HepG2 (cell line): ENCODE data around the gene TCN2. TPM values are rescaled to one million over a fixed set of nuclear protein-coding genes. Genes with fewer than 3 reads are reported as not detected.

Source experiments
- FOXC1 ChIP-seq: sonication (generic); formaldehyde crosslinking; IDR thresholded peaks from 2 replicates; pipeline ENCODE4 v1.8.0; 2022; ENCODE audit warnings: mild to moderate bottlenecking, missing genetic modification reagents, borderline replicate concordance
- GTF3A ChIP-seq: sonication (generic); formaldehyde crosslinking; conservative IDR thresholded peaks from 2 replicates; pipeline ENCODE4 v1.4.0; 2020; ENCODE audit warnings: mild to moderate bottlenecking, missing genetic modification reagents
- HNF4G ChIP-seq, 2 experiments: sonication (generic) in 1 of 2; formaldehyde crosslinking in 1 of 2; IDR thresholded peaks; 2 replicates each; pipeline versions ENCODE4 v1.4.0 to v1.6.1; 2011 to 2020; ENCODE audit warnings: borderline replicate concordance in 2 of 2, low read depth in 2 of 2, mild to moderate bottlenecking in 2 of 2, low read length in 1 of 2, missing genetic modification reagents in 1 of 2, moderate library complexity in 1 of 2
- LCORL ChIP-seq, 2 experiments: fragments of 450-650 bp in 1 of 2; sonication (generic) in 1 of 2; formaldehyde crosslinking in 1 of 2; IDR thresholded peaks; 2 replicates each; pipeline versions ENCODE4 v1.5.0 to v1.6.1; 2017 to 2020; ENCODE audit warnings: antibody characterized with exemption in 1 of 2, missing genetic modification reagents in 1 of 2
- NCOR1 ChIP-seq: fragments of 200-600 bp; sonication (generic); IDR thresholded peaks from 2 replicates; pipeline ENCODE4 v1.7.0; 2017; ENCODE audit warnings: antibody characterized with exemption, low read length, borderline replicate concordance
- SIN3A ChIP-seq: IDR thresholded peaks from 2 replicates; pipeline ENCODE4 v1.6.1; 2011; ENCODE audit warnings: low read depth, mild to moderate bottlenecking, control low read depth, low read length, borderline replicate concordance
- TCF12 ChIP-seq, 2 experiments: fragments of 450-650 bp in 1 of 2; sonication (generic) in 1 of 2; formaldehyde crosslinking in 1 of 2; IDR thresholded peaks; 2 replicates each; pipeline versions ENCODE4 v1.6.1 to v1.8.0; 2017 to 2022; ENCODE audit warnings: antibody characterized with exemption in 1 of 2, mild to moderate bottlenecking in 1 of 2, missing genetic modification reagents in 1 of 2, moderate library complexity in 1 of 2
- ZMYM4 ChIP-seq: sonication (generic); formaldehyde crosslinking; IDR thresholded peaks from 2 replicates; pipeline ENCODE4 v1.8.1; 2023; ENCODE audit warnings: mild to moderate bottlenecking, missing genetic modification reagents
- ZNF232 ChIP-seq: sonication (generic); formaldehyde crosslinking; IDR thresholded peaks from 2 replicates; pipeline ENCODE4 v1.4.0; 2020; ENCODE audit warnings: missing genetic modification reagents, borderline replicate concordance
- ZNF274 ChIP-seq: sonication (generic); formaldehyde crosslinking; IDR thresholded peaks from 2 replicates; pipeline ENCODE4 v1.5.1; 2020; ENCODE audit warnings: mild to moderate bottlenecking, missing genetic modification reagents
- ZNF331 ChIP-seq: sonication (generic); formaldehyde crosslinking; IDR thresholded peaks from 2 replicates; pipeline ENCODE4 v1.4.0; 2020; ENCODE audit warnings: missing genetic modification reagents
- ZNF564 ChIP-seq: sonication (generic); formaldehyde crosslinking; IDR thresholded peaks from 2 replicates; pipeline ENCODE4 v1.8.1; 2023; ENCODE audit warnings: mild to moderate bottlenecking, missing genetic modification reagents
- ZNF607 ChIP-seq: sonication (generic); formaldehyde crosslinking; IDR thresholded peaks from 2 replicates; pipeline ENCODE4 v1.5.1; 2020; ENCODE audit warnings: missing genetic modification reagents, mild to moderate bottlenecking, borderline replicate concordance
- ZNF747 ChIP-seq: sonication (generic); formaldehyde crosslinking; IDR thresholded peaks from 2 replicates; pipeline ENCODE4 v1.8.1; 2023; ENCODE audit warnings: missing genetic modification reagents, mild to moderate bottlenecking, borderline replicate concordance
- ZNF749 ChIP-seq: sonication (generic); formaldehyde crosslinking; IDR thresholded peaks from 2 replicates; pipeline ENCODE4 v1.8.0; 2022; ENCODE audit warnings: mild to moderate bottlenecking, missing genetic modification reagents, moderate library complexity, borderline replicate concordance
- polyA plus RNA-seq, 8 experiments: library from polyadenylated mRNA; depleted of rRNA in 3 of 8; stranded (reverse) in 7 of 8; unstranded in 1 of 8; fragments of >200 nt; fragmentation: Illumina TruSeq in 4 of 8; extraction: Trizol in 4 of 8; gene quantifications; 2 replicates each; pipeline versions ENCODE4 v1.2.1 to v1.2.3, GENCODE V29; 2011 to 2016; ENCODE audit warnings: low read depth in 4 of 8, missing spikeins in 1 of 8, mixed read lengths in 1 of 8; ENCODE audit not compliant: insufficient read depth in 1 of 8
- total RNA-seq, 5 experiments: library from RNA; depleted of rRNA; stranded (reverse); fragments of >200 nt; fragmentation: Illumina TruSeq; extraction: Trizol; gene quantifications; 2 replicates each; pipeline ENCODE4 v1.2.3, GENCODE V29; 2016; ENCODE audit warnings: low read depth in 1 of 5
- TF ChIP-seq, protein P1 (sequence below): sonication (generic); formaldehyde crosslinking; IDR thresholded peaks from 2 replicates; pipeline ENCODE4 v1.5.0; 2020; ENCODE audit warnings: mild to moderate bottlenecking, missing genetic modification reagents
- TF ChIP-seq, protein P2 (sequence below): sonication (generic); formaldehyde crosslinking; IDR thresholded peaks from 2 replicates; pipeline ENCODE4 v1.8.1; 2023; ENCODE audit warnings: mild to moderate bottlenecking, missing genetic modification reagents
- TF ChIP-seq, protein P3 (sequence below): sonication (generic); formaldehyde crosslinking; IDR thresholded peaks from 2 replicates; pipeline ENCODE4 v1.4.0; 2020; ENCODE audit warnings: missing genetic modification reagents
- TF ChIP-seq, protein P4 (sequence below): sonication (generic); formaldehyde crosslinking; IDR thresholded peaks from 2 replicates; pipeline ENCODE4 v1.5.1; 2020; ENCODE audit warnings: missing genetic modification reagents, mild to moderate bottlenecking, borderline replicate concordance
- TF ChIP-seq, protein P5 (sequence below), 2 experiments: fragments of 450-650 bp in 1 of 2; sonication (generic) in 1 of 2; formaldehyde crosslinking; IDR thresholded peaks; 2 replicates each; pipeline versions ENCODE4 v1.5.0 to v1.8.0; 2020 to 2022; ENCODE audit warnings: mild to moderate bottlenecking in 1 of 2, missing genetic modification reagents in 1 of 2

The TCN2 gene
- total and polyA plus RNA-seq, 2 of the 13 experiments (the other 11 are each of a cell fraction or from before 2014, with no cell fraction given): 0.29 to 0.31 TPM

DNA sequence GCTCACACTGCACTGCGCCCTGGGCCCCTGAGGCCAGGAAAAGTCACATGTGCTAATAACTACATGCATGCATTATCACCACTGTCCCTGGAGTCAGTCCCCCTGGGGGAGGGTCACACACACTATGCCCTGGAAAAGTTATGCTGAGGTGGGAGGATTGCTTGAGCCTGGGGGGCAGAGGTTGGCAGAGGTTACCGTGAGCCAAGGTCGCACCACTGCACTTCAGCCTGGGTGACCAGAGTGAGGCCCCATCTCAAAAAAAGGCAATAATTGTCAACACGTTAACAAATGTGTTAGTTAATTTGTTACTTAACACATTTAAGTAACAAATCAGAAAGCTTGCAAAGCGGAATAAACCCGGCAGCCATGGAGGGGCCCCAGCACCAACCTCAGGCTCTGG, 47.1 kb upstream of the TCN2 start (continued):
- no peak for TF ChIP-seq ZNF749 (CRISPR knock-in tag)
- TF ChIP-seq, protein P1, sequence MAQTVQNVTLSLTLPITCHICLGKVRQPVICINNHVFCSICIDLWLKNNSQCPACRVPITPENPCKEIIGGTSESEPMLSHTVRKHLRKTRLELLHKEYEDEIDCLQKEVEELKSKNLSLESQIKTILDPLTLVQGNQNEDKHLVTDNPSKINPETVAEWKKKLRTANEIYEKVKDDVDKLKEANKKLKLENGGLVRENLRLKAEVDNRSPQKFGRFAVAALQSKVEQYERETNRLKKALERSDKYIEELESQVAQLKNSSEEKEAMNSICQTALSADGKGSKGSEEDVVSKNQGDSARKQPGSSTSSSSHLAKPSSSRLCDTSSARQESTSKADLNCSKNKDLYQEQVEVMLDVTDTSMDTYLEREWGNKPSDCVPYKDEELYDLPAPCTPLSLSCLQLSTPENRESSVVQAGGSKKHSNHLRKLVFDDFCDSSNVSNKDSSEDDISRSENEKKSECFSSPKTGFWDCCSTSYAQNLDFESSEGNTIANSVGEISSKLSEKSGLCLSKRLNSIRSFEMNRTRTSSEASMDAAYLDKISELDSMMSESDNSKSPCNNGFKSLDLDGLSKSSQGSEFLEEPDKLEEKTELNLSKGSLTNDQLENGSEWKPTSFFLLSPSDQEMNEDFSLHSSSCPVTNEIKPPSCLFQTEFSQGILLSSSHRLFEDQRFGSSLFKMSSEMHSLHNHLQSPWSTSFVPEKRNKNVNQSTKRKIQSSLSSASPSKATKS (CRISPR knock-in tag): no peak
- no peak for TF ChIP-seq SIN3A
- TF ChIP-seq ZNF331 (CRISPR knock-in tag): no peak
- TF ChIP-seq ZNF274 (CRISPR knock-in tag): no peak
- 0 out of 2 replicates have a peak, but pooled peaks have one; percentile 37 for TF ChIP-seq ZMYM4 (CRISPR knock-in tag)
- TF ChIP-seq, protein P2, sequence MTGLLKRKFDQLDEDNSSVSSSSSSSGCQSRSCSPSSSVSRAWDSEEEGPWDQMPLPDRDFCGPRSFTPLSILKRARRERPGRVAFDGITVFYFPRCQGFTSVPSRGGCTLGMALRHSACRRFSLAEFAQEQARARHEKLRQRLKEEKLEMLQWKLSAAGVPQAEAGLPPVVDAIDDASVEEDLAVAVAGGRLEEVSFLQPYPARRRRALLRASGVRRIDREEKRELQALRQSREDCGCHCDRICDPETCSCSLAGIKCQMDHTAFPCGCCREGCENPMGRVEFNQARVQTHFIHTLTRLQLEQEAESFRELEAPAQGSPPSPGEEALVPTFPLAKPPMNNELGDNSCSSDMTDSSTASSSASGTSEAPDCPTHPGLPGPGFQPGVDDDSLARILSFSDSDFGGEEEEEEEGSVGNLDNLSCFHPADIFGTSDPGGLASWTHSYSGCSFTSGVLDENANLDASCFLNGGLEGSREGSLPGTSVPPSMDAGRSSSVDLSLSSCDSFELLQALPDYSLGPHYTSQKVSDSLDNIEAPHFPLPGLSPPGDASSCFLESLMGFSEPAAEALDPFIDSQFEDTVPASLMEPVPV (CRISPR knock-in tag): 0 out of 2 replicates have a peak, but pooled peaks have one; percentile 50
- TF ChIP-seq, protein P3, sequence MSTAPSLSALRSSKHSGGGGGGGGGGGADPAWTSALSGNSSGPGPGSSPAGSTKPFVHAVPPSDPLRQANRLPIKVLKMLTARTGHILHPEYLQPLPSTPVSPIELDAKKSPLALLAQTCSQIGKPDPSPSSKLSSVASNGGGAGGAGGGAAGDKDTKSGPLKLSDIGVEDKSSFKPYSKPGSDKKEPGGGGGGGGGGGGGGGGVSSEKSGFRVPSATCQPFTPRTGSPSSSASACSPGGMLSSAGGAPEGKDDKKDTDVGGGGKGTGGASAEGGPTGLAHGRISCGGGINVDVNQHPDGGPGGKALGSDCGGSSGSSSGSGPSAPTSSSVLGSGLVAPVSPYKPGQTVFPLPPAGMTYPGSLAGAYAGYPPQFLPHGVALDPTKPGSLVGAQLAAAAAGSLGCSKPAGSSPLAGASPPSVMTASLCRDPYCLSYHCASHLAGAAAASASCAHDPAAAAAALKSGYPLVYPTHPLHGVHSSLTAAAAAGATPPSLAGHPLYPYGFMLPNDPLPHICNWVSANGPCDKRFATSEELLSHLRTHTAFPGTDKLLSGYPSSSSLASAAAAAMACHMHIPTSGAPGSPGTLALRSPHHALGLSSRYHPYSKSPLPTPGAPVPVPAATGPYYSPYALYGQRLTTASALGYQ (CRISPR knock-in tag): no peak
- TF ChIP-seq, protein P4, sequence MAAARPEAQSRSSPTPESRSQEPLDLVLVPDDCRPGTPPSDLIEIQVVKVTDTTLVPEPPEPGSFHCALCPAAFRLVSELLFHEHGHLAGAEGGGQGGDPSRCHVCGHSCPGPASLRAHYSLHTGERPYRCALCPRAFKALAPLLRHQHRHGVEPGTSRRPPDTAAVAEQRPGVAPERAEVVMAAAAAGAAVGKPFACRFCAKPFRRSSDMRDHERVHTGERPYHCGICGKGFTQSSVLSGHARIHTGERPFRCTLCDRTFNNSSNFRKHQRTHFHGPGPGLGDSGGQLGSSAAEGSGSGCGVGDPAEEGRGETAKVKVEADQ (CRISPR knock-in tag): no peak
- no peak for TF ChIP-seq ZNF607 (CRISPR knock-in tag)
- no peak for TF ChIP-seq ZNF232 (CRISPR knock-in tag)
- TF ChIP-seq NCOR1: no peak
- TF ChIP-seq, protein P5, sequence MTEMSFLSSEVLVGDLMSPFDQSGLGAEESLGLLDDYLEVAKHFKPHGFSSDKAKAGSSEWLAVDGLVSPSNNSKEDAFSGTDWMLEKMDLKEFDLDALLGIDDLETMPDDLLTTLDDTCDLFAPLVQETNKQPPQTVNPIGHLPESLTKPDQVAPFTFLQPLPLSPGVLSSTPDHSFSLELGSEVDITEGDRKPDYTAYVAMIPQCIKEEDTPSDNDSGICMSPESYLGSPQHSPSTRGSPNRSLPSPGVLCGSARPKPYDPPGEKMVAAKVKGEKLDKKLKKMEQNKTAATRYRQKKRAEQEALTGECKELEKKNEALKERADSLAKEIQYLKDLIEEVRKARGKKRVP (CRISPR knock-in tag; IDR thresholded peaks at IDR 0.05): no peak
- 0 out of 2 replicates have a peak, but pooled peaks have one; percentile 12 for TF ChIP-seq HNF4G (IDR thresholded peaks at IDR 0.05; ENCODE audit: borderline replicate concordance, low read depth, low read length)
- TF ChIP-seq HNF4G (CRISPR knock-in tag; IDR thresholded peaks at IDR 0.05; ENCODE audit: borderline replicate concordance, low read depth): no peak
- no peak for TF ChIP-seq TCF12 (IDR thresholded peaks at IDR 0.05)
- TF ChIP-seq TCF12 (CRISPR knock-in tag; IDR thresholded peaks at IDR 0.05): no peak
- TF ChIP-seq GTF3A (CRISPR knock-in tag): no peak
- no peak for TF ChIP-seq ZNF747
- TF ChIP-seq ZNF564 (CRISPR knock-in tag): no peak
- TF ChIP-seq LCORL (IDR thresholded peaks at IDR 0.05): no peak
- TF ChIP-seq LCORL (CRISPR knock-in tag; IDR thresholded peaks at IDR 0.05): peak; percentile 83
- TF ChIP-seq FOXC1: no peak
